Stimulated activated CD4-positive, alpha-beta T cell treated with anti-CD3 and anti-CD28 coated beads, Interleukin-4, amount 100 ng/mL, for 48 hours (primary cell): ENCODE results near the gene GPBP1L1.
"Not testable (repeated sequence)": the region's sequence is repeated elsewhere in the genome, so short reads cannot be mapped to it uniquely, and the experiment has no call there.

Source experiments
- DNase-seq, 2 donors: peaks; one replicate each; pipeline ENCODE4 v3.0.0-alpha.2; 2020; ENCODE audit warnings: low read depth in 2 of 2

GPBP1L1 gene, protein sequence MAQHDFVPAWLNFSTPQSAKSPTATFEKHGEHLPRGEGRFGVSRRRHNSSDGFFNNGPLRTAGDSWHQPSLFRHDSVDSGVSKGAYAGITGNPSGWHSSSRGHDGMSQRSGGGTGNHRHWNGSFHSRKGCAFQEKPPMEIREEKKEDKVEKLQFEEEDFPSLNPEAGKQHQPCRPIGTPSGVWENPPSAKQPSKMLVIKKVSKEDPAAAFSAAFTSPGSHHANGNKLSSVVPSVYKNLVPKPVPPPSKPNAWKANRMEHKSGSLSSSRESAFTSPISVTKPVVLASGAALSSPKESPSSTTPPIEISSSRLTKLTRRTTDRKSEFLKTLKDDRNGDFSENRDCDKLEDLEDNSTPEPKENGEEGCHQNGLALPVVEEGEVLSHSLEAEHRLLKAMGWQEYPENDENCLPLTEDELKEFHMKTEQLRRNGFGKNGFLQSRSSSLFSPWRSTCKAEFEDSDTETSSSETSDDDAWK

DNA sequence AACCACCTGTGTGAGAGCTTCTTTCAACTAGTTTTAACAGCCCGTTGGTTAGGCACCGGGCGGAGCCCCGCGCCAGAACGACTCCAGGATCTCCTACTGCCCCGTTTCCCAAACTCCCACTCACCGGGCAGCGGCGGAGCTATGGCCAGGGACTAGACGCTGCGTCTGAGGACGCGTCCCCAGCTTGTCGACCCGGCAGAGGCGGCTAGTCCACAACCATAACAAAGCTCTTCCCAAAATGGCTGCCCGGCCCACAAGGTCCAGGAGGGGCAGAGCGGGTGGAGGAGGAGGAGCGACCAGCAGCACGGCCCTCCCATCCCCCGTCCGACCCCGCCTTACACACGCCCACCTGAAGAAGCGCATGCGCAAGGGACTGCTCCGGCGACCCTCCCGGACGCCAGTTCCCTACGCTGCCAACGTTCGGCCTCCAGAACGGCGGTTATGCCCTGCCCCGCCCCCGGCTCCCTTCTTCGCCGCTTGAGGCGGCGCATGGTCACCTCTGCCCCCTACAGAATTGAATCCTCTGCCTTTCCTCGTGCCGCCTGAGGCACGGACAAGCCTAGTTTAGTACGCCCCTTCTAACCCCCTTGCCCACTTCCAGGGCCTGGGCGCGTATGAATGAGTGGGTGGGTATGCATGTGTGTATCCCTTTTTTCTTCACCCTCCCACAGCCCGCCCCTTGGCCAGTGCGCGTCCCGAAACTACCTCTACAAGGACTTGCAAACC is at the start of gene GPBP1L1:
Gene GPBP1L1 (minus strand): TSS at position 246 of the 726 bp plus-strand sequence. CDS start 27,446 bp downstream, outside the sequence.
- DNase-seq, result peak; percentile 96

DNA sequence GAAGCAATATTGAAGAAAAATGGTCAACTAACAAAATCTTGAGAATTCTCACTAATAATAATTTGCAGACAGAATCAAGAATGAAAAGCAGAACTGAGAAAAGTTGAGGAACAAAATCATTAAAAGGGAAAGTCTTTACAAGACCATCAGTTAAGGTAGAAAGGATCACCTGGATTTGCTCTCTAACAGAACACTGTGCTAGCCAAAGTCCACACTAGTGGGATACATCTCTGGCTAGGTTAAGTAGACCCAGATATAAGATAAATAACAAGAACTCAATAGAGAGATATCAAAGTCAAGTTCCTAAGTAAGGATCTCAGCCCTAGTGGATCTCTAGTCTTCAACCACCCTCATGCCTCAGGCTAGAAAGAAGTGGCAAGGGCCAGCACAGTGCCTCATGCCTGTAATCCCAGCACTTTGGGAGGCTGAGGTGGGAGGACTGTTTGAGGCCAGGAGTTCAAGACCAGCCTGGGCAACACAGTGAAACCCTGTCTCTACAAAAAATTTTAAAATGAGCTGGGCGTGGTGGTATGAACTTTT is 44.5 kb upstream of the GPBP1L1 start:
- no peak for DNase-seq

DNA sequence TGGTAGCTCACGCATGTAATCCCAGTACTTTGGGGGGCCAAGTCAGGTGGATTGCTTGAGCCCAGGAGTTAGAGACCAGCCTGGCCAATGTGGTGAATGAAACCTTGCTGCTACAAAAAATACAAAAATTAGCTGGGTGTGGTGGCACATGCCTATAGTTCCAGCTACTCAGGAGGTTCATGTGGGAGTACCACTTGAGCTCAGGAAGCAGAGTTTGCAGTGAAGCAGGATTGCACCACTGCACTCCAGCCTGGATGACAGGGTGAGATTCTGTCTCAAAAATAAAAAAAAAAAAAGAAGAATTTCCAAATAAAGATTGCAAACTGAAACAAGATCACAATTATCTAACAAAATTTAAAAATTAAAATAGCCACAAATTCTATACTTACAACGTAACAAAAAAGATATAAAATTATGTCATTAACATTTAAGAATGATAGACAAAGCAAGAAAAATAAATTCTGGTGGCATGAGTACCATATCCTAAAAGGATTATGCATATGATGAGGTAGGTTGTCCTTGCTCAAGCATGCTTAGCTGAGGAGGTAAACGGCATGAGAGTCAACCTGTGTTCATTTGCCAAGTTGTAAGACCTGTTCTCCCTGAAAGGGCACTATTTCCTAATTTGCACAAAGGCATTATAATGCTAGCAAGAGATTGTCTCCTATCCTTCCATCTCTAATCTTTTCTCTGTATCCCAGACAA is 43.9 kb upstream of the GPBP1L1 start:
- no peak for DNase-seq

DNA sequence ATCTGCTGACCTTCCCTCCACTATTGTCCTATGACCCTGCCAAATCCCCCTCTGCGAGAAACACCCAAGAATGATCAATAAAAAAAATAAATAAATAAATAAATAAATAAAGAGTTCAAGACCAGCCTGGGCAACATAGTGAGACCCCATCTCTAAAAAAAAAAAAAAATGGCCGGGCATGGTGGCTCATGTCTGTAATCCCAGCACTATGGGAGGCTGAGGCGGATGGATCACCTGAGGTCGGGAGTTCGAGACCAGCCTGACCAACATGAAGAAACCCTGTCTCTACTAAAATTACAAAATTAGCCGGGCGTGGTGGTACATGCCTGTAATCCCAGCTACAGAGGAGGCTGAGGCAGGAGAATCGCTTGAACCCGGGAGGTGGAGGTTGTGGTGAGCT is 39.7 kb upstream of the GPBP1L1 start:
- not testable (repeated sequence) for DNase-seq

DNA sequence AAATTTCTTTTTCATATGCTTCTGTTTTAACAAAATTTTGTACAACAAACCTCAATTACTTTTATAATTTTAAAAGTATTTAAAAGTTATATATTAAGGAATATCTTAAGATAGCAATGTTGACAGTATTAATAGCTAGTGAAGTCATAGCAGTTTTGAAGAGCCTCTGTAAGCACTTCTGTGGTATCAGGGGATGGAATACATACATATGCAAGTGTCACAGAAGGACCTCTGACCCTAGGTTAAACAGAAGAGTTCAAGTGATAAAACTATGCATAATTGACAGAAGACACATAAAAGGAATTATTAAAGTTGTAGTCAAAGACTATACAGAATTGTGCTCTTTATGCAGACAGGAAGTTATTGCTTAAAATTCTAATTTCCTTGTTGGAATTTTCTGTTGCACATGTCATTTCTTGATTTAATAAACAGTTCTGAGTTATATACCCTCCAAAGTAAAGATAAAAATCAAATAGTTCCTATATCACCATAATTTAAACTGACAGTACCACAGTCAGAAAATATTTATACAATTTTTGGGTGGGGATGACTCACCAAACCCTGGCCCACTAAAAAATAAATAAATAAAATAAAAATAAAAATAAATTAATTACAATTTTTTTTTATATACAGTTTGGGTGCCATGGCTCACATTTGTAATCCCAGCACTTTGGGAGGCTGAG is 37.1 kb upstream of the GPBP1L1 start:
- no peak for DNase-seq

DNA sequence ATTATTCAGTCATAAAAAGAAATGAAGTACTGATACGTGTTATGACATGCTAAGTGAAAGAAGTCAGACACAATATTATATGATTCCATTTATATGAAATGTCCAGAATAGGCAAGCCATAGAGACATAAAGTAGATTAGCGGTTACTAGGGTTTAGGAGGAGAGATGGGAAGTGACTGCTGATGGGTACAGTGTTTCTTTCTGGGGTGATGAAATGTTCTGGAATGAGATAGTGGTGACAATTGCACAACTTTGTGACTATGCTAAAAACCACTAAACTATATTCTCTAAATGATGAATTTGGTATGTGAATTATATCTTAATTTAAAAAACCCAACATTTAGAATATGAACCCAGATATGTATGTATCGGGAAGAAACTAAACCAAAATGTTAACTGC is 36.5 kb upstream of the GPBP1L1 start:
- no peak for DNase-seq

DNA sequence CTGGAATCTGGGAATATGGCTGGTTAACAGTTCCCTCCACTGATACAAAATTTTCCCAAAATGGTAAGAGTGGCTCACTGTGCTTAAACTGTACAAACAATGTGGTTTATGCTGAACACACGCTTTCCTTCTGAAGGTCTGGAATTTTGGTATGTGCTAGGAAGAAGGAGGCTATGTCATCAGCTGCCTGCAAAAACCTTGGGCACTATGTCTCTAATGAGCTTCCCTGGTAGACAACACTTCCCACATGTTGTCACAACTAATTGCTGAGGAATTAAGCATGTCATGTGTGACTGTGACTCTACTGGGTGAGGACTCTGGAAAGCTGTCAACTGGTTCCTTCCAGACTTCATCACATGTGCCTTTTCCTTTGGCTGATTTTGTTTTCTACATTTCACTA is 34.9 kb upstream of the GPBP1L1 start:
- no peak for DNase-seq

DNA sequence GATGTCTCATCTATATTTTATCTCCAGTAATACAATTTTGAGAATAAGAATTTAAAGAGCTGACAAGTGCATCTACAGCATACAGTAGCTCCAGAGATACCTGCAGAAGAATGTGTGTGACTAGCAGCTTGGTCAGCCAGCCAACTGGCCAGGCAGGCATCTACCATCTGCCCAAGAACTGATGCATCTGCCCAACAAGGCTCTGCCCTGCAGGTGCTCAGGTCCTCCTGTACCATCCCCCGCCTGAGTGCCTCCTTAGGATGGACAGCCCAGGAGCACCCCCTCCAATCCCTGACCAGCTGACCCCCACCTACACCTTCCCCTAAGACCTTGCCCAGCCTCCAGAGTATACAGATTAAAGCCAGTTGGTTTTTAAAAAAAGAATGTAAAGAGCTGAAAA is 32.0 kb upstream of the GPBP1L1 start:
- DNase-seq, result no peak

DNA sequence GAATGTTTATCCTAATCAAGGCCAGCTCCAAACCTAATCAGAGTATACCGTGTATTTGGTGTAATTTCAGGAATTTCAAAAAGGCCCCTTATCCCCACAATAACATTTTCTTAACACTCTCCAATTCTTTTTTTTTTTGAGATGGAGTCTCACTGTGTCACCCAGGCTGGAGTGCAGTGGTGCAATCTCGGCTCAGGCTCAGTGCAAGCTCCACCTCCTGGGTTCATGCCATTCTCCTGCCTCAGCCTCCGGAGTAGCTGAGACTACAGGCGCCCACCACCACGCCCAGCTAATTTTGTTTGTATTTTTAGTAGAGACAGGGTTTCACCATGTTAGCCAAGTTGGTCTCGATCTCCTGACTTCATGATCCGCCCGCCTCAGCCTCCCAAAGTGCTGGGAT is 31.1 kb upstream of the GPBP1L1 start:
- DNase-seq, result not testable (repeated sequence)

DNA sequence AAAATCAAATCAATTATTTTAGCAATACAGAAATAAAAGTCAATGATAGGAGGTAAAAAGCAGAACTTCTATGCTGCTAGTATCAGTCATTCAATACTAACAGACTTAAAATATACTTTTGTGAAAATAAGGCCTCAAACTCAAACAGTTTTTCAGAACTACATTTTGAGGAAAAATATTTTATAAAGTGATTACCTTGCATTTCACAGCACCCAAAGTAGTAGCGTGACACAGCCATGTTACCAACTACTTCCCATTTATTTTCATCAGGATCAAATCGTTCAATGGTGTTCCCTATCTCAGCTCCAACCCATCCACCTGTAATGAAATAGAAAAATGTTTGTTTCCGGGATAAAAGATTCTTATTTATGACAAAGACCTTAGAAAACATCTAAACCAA is 30.4 kb upstream of the GPBP1L1 start:
- DNase-seq, result no peak

DNA sequence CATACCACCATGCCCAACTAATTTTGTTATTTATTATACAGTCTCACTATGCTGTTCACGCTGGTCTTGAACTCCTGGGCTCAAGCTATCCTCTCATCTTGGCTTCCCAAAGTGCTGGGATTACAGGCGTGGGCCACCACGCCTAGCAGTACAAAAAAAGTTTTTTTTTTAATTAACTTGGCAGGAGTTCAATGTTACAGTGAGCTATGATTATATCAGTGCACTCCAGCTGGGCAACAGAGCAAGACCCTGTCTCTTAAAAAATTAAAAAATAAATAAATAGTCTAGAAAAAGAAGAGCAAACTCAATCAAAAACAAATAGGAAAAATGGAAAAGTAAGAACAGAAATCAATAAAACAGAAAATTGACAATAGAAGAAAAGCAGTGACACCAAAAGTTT is 27.4 kb upstream of the GPBP1L1 start:
- no peak for DNase-seq

DNA sequence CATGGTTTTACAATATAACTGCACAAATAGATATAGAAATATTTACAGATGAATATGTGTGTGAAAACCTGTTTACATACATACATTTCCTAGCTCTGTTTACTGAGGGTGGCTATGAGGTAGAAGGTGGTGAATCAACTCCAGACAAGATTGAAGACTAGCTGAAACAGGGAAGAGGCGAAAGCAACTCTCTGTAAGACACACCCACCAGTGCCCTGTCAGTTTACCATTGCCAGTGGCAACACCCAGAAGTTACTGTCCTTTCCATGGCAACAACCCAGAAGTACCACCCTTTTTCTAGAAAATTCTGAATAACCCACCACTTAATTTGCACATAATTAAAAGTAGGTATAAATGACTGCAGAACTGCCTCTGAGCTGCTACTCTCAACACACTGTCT is 18.3 kb upstream of the GPBP1L1 start:
- no peak for DNase-seq

DNA sequence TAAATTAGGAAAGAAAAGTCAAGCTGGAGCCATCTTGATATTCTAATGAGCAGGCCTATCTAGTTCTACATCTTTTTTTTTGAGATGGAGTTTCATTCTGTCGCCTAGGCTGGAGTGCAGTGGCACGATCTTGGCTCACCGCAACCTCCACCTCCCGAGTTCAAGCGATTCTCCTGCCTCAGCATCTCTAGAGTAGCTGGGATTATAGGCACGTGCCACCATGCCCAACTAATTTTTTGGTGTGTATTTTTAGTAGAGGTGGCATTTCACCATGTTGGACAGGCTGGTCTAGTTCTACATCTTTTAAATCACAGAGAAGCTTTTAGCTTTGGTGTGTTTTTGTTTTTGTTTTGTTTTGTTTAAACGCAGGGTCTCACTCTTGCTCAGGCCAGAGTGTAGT is 8.5 kb upstream of the GPBP1L1 start:
- DNase-seq, result no peak

DNA sequence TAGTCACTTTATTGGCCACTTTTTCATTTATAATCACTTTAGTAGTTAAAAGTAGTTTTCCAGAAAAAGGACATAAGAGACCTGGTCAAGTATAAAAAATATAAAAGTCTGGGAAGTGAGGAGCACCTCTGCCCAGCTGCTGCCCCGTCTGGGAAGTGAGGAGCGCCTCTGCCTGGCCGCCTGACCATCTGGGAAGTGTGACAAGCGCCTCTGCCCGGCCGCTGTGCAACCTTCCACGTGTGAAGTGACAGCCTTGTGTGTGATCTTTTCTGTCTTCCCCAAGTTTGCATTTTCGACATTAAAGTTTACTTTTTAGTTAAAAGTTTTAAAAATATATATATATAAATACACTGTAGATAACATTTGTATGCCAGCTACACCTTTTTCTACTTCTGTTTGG is 7.5 kb upstream of the GPBP1L1 start:
- DNase-seq, result not testable (repeated sequence)

DNA sequence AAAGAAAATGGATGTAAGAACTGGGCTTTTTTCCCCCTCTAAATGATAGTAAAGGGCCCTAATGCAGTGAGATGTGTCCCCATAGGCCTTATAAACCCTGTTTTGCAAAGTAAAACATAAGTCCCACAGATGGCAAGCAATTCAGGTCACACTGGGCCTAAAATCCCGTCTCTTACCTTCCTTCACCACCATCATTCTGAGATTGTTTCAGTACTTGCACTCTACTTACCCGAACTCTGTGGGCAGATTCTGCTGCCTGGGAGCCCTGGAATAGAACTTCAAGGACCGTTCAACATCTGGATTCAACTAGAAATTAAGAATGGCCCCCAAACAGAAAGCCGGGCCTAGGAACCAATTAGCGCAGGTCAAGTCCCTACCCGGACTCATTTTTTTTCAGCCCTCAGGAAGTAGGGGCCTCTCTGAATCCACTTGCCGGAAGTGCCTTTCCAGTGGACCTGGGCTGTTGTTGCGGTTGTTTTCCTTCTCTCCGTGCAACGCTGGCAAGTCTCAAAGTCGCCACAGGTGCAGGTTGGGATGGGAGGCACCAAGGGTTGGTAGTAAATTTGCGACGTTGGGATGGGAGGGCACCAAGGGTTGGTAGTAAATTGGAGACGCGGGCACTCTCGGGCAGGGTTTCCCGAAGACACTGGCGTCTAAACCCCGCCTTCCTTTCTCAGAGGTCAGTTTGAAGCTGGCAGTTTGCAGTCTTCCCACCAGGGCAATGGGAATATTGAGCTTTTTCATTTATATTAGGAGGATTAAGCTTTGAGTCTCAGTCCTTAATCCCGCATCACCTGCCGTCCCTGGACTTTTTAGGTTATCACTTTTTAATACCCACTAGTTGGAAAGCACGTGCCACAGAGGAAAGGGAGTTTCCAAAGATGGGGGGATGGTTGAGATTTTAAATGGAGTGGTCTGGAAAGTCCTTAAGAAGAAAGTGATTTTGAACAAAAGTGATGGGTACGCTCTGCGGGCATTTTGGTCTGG is 1.7 kb upstream of the GPBP1L1 start, which contains the start of gene TMEM69:
Gene TMEM69 (plus strand): TSS at position 428 of the 987 bp plus-strand sequence. CDS start 2,888 bp downstream, outside the sequence.
- DNase-seq, result peak; percentile 58 to 67

DNA sequence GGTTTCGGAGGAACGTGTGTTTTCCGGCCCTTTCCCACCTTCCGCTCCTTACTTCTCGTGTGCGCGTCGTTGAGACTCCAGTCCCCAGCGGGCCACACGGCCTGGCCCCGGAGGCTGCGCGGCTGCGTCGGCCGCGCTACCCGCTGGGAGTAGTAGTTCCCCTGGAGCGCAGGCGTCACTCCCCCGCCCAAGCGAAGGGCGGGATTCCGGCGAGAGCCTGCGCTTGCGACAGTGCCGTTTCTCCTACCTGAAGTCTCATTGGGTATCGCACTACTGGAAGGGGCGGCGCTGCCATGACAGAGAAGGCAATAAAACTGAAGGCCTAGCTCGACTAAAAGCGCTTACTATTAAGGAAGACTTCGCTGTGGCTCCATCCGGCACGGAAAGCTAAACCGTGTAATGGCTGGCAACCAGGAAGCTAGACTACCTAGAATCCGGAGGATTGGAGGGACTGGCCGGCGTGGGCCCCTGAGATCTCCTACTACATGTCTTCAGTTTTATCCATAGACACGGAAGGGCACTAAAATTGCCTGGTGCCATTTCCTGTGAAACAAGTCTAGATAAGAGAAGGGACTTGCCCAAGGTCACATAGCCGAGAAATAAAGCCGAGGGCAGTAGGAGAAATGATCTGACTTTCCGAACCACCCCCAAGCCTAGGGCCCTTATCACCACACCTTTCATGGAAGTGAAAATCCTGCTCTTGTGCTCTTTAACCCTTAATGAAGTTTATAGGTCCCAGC is 851 bp upstream of the GPBP1L1 start:
- peak; percentile 88 to 95 for DNase-seq

DNA sequence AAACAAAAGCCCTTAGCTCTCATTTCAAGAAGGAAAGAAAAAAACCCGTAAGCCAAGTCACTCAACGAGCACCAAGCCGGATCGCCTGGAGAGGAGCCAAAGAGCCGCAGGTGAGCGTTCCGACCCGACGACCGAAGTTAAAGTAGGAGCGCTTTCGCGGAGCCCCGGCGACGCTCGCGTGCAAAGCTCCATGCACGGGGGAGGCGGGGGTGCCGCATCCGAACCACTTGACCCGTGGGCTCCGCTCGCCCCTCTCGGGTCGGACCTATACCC is 382 bp downstream of the GPBP1L1 start:
- DNase-seq, result peak; percentile 30 to 63

DNA sequence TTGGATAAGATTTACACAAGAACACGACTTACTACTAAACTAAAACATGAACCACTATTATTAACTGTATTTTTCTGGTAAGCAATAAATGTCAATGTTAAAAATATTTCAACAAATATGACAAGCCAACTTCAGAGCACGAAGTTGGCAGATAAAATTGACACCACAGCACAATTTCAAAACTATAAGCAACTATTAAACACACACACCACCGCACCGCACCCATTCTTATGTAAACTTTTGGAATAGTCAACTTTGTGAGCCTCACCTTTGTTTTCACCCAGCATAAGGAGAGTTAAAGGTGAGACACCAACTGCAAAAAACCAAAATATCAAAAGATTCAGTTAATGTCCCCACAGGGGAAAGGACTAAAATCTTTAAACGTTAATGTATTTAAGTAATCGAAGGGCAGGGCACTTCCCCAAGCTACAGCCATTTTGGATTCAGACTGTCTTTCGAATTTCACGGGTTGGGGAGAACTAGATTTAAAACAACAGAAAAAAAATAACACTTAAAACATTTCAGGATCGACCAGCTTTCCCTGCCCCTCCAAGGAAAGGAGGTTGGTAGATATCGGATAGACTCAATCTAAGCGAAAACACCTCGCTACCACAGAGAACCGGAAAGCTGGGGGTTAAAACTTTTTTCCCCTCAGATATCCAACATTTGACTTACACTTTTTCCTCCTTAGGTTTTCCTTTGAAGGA is 872 bp downstream of the GPBP1L1 start:
- no peak for DNase-seq

DNA sequence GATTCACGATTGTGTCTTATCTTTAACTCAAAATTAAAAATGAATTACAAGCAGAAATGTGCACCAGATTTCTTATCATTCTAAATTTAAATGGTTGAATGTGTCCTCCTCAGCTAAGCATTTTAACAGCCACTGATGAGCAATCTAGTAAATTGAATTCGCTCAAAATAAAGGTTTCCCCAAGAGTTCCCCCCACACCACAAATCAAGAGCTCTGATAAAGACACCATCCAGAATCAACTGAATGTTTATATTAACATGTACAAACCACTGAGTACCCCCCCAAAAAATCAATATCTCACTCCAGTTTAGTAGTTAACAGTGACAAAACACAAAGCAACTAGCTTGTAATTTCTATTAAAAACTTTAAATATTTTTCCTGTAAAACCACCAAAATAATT is 1.9 kb downstream of the GPBP1L1 start:
- DNase-seq, result no peak
